GM18519 (cell line): ENCODE data around the gene AIF1L.

Source experiments
- ATAC-seq: cut with Tn5 transposase; IDR thresholded peaks from one replicate; pipeline ENCODE4 v1.9.1; 2021; ENCODE audit warnings: mild to moderate bottlenecking, moderate library complexity; ENCODE audit not compliant: unreplicated experiment, low FRiP score

The AIF1L gene

GRCh38 chr9:131117121-131117761 lies 20.9 kb downstream of the AIF1L start:
- no peak for ATAC-seq

GRCh38 chr9:131117762-131118145 lies 21.4 kb downstream of the AIF1L start:
- ATAC-seq, result no peak

GRCh38 chr9:131119600-131119999 lies 23.3 kb downstream of the AIF1L start:
- no peak for ATAC-seq

- no peak for ATAC-seq
Observed at GRCh38 chr9:131120620-131121228, 24.4 kb downstream of the AIF1L start.

GRCh38 chr9:131121346-131121745 lies 25.0 kb downstream of the AIF1L start:
- no peak for ATAC-seq

- ATAC-seq, result no peak
Observed at GRCh38 chr9:131122158-131122557, 25.8 kb downstream of the AIF1L start.

GRCh38 chr9:131125038-131125287 lies 28.6 kb downstream of the AIF1L start:
- no peak for ATAC-seq

GRCh38 chr9:131125288-131126058 lies 29.1 kb downstream of the AIF1L start, which contains the start of gene NUP214:
TSS of gene NUP214 (plus strand) at chr9:131125586. CDS start at chr9:131125705, 119 bp downstream.
- peak; percentile 70 for ATAC-seq

GRCh38 chr9:131126059-131126426 lies 29.7 kb downstream of the AIF1L start:
- no peak for ATAC-seq

GRCh38 chr9:131129183-131129582 lies 32.9 kb downstream of the AIF1L start:
- ATAC-seq, result no peak

GRCh38 chr9:131138676-131139075 lies 42.3 kb downstream of the AIF1L start:
- ATAC-seq, result no peak

- no peak for ATAC-seq
Observed at GRCh38 chr9:131140112-131140511, 43.8 kb downstream of the AIF1L start.

- no peak for ATAC-seq
Observed at GRCh38 chr9:131140550-131140949, 44.2 kb downstream of the AIF1L start.

GRCh38 chr9:131142160-131142559 lies 45.8 kb downstream of the AIF1L start:
- no peak for ATAC-seq

GRCh38 chr9:131144201-131144600 lies 47.9 kb downstream of the AIF1L start:
- ATAC-seq, result no peak

GRCh38 chr9:131145245-131145644 lies 48.9 kb downstream of the AIF1L start:
- no peak for ATAC-seq

GRCh38 chr9:131146186-131146585 lies 49.9 kb downstream of the AIF1L start:
- no peak for ATAC-seq

GRCh38 chr9:131148276-131148675 lies 51.9 kb downstream of the AIF1L start:
- ATAC-seq, result no peak

- ATAC-seq, result no peak
Observed at GRCh38 chr9:131148966-131149687, 52.8 kb downstream of the AIF1L start.

- no peak for ATAC-seq
Observed at GRCh38 chr9:131149688-131150053, 53.3 kb downstream of the AIF1L start.

- no peak for ATAC-seq
Observed at GRCh38 chr9:131153595-131153994, 57.3 kb downstream of the AIF1L start.
